Thyroid gland (tissue), 4 donors: Measurements from ENCODE around the gene NPIPB2.

ENCODE experiments used
- POLR2A ChIP-seq, 2 donors: fragments of 450-650 bp; IDR thresholded peaks; one replicate each; pipeline ENCODE4 v1.6.1; 2017; ENCODE audit warnings: antibody characterized with exemption in 2 of 2, mild to moderate bottlenecking in 2 of 2, moderate library complexity in 1 of 2
- TF ChIP-seq, protein P1 (sequence below), 6 experiments: fragments of 200-600 bp in 3 of 6; fragments of 450-650 bp in 3 of 6; sonication (generic) in 3 of 6; IDR thresholded peaks; one replicate each; pipeline ENCODE4 v1.5.1; 2016 to 2019; ENCODE audit warnings: antibody characterized with exemption in 6 of 6, mild to moderate bottlenecking in 2 of 6, inconsistent platforms in 1 of 6, moderate library complexity in 1 of 6

GRCh38 chr16:11915114-11915643 lies 26.7 kb downstream of the NPIPB2 start:
- TF ChIP-seq, protein P1, sequence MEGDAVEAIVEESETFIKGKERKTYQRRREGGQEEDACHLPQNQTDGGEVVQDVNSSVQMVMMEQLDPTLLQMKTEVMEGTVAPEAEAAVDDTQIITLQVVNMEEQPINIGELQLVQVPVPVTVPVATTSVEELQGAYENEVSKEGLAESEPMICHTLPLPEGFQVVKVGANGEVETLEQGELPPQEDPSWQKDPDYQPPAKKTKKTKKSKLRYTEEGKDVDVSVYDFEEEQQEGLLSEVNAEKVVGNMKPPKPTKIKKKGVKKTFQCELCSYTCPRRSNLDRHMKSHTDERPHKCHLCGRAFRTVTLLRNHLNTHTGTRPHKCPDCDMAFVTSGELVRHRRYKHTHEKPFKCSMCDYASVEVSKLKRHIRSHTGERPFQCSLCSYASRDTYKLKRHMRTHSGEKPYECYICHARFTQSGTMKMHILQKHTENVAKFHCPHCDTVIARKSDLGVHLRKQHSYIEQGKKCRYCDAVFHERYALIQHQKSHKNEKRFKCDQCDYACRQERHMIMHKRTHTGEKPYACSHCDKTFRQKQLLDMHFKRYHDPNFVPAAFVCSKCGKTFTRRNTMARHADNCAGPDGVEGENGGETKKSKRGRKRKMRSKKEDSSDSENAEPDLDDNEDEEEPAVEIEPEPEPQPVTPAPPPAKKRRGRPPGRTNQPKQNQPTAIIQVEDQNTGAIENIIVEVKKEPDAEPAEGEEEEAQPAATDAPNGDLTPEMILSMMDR (IDR thresholded peaks at IDR 0.05) = peak in 1 of 6 experiments; percentile 13
- no peak for TF ChIP-seq POLR2A (IDR thresholded peaks at IDR 0.05)
